ENCODE data around the gene LRRC25.

Gene LRRC25

DNA sequence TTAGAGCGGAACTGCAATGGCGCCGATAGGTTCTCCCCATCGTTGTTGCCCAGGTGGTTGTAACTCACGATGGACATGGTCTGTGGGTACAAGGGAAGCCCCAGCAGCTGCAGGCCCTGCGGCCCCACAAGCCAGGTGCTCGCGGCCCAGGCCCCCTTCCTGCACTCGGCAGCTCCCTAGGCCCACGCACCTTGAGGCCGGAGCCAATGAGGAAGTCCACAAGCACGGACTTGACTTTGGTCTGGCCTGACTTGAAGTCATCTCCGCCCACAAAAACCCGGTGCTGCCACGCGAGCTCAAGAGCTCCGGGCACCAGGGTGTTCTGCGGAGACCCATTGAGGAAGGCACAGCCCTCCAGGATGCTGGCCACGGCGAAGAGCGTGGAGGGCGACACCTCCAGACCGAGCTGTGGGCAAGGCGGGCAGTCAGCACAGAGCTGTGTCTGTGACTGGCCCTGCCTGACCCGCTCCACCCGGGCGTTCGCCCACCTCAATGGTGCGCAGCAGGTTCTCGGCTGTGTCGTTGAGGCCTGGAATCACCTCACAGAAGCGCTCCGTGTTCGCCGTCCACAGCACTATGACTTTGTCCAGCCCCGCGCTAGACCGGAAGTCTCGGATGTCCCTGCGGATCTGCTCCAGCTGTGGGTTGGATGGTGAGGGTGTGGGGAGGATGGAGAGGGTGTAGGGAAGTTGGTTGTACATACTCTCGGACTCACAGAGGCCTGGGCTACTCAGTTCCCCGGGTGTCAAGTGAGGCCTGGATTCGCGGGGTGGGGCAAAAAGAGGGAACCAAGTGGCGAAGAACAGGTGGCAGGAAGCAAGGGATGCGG lies 38.6 kb upstream of the LRRC25 start:
- no peak for DNase-seq

DNA sequence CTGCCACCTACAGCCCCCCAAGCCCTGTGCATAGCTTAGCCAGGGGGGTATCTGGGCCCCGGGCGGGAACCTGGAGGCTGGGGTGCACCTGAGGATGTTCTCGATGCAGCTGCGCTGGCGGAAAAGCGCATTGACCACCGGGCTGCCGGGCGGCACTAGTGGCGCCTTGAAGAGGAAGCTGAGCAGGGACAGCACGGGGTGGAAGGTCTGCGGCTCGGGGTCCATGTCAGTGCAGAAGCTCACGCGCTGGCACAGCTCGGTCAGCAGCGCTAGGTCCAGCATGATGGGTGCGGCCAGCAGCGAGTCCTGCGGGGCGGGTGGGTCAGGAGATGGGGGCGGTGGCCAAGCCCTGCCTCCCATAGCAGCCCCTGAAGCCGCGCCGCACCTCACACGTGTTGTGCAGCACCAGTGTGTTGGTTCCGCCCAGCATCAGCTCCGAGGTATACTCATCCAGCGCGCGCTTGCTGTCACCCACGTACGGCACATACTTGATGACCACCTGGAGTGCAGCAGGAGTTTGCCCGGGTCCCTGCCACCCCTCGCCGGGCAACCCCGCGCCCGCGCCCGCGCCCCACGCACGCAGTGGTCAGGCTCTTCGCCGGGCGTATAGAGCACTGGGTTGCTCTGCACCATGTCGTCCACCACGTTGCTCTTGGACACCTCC lies 37.9 kb upstream of the LRRC25 start:
- no peak for DNase-seq

DNA sequence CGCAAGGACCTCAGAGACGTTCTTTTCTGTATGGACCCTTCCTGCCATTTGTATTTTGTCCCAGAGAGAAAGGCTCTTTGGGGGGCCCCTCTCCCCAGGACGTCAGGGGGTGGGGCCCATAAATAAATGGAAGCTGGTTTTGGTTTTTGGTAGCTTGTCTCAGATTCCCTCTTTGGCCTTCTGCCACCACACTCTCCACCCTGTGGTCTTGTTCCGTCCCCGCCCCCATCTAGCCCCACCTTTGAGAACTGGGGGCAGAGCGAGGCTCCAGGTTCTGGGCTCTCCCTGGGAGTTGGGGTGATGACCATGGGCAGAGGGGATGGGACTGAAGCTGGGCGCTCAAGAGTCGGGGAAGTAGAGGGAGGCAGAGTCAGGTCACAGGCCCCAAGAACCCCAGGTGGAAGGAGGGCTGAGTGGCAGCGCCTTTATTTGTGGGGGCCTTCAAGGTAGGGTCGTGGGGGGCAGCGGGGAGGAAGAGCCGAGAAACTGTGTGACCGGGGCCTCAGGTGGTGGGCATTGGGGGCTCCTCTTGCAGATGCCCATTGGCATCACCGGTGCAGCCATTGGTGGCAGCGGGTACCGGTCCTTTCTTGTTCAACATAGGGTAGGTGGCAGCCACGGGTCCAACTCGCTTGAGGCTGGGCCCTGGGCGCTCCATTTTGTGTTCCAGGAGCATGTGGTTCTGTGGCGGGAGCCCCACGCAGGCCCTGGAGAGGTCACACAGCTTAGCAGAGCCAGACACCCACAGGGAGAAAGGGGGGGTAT lies 37.2 kb upstream of the LRRC25 start:
- DNase-seq, result no peak

DNA sequence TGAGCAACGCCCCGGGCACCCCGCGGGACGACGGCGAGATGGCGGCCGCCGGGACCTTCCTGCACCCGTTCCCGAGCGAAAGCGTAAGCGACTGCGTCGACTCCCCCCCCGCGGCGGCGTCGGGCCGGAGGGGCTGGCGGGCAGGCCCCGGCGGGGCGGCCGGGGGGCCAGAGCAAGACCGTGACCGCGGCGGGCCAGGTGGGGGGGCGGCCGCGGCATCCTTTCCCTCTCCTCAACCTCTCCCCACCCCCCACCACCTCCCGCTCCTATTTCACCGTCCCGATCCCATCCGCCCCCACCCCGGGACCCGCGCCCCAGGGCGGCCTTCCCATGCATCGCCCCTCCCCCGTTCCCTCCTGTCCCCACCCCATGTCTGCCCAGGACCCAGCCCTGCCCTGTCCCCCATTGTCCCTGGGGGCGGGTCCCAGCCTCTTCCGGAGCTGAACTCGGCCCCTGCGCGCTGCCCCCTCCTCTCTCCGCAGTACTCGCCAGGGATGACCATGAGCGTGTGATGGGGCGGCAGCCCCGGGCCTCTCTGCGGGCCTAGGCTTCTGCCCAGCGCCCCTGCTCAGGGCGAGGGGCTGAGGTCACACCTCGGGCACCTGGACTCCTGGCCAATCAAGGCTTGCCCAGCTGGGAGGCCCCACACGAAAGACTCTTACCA lies 36.4 kb upstream of the LRRC25 start:
- no peak for DNase-seq

DNA sequence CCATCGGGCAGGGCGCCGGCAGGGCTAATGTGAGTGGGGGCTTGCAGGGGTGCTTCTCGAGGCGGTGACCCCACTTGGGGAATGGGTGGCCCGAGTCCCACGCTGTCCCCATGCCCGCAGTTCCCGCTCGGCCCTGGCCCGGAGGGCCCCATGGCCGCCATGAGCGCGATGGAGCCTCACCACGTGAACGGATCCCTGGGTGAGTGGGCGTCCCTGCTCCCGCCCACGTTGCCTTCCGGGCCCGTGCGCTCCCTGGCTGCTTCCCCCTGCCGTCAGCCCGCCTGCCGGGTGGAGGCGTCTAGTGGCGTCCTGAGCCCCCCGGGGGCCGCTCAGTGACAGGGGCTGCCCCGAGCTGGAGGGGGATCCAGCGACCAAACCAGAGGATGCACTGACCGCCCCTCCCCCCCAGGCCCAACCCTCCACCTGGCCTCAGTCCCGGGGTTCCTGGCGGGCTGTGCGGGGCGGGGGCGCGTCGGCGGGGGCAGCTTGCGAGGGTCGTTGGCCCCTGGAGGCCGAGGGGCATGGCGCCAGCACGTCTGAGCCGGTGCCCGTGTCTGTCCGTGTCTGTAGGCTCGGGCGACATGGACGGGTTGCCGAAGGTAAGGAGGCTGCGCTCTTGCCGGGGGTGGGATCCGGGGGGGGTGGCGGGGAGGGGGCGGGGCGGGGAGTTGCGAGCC lies 35.7 kb upstream of the LRRC25 start:
- no peak for DNase-seq

DNA sequence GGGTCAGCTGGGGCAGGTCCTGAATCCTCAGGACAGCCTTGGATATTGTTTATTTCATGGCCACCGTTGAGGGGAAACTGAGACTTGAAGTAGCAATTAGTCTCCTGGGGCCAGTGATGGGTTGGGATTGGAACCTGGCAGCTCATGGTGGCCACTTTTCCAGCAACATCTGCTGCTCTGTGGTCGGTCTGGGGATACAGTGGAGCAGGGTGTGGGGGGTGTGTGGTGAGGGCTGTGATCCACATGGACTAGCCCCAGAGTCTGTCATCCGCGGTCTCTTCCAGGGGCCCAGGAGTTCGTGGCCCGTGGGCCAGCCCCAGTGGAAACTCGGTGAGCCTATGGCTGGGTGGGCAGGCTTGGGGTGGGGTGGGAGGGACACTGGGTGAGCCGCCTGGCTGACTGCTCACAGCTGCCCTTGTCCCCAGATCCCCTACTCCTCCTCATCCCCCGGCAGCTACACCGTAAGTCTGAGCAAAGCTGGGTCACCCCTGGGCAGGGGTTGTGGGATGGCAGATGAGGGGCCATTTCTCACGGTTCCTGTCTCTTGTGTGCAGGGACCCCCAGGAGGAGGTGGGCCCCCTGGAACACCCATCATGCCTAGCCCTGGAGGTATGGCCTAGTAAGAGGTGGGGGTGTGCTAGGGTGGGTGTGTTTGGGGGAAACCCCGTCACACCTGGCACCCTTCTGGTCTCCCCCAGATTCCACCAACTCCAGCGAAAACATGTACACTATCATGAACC lies 35.0 kb upstream of the LRRC25 start:
- DNase-seq, result no peak

DNA sequence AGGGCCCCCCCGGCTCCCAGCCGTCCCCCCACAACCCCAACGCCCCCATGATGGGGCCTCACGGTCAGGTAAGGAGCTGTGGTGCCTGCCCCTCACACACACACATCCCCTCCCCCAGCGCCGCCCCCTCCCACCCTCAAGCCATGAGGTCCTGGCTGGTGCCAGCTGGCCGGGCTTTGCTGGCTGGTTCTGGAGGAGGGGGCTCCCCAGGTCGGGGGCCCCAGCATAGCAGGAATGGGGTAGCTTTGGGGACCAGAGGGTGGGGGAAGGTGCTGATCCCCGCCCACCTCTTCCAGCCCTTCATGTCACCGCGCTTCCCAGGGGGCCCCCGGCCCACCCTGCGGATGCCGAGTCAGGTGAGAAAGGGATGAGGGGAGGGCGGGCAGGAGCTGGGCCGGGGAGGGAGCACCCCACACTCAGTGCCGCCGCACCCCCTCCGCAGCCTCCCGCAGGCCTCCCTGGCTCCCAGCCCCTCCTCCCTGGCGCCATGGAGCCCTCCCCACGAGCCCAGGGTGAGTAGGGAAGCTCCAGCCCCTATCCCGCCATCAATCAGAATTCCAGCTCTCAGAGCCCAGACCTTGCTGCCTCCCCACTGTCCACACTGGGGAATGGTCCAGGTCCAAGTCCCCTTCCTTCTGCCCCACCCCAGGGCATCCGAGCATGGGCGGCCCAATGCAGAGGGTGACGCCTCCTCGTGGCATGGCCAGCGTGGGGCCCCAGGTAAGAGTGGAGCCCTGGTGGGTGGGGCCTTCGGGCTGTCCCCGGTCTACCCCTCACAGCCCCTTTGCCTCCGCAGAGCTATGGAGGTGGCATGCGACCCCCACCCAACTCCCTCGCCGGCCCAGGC lies 34.2 kb upstream of the LRRC25 start:
- DNase-seq, result no peak

DNA sequence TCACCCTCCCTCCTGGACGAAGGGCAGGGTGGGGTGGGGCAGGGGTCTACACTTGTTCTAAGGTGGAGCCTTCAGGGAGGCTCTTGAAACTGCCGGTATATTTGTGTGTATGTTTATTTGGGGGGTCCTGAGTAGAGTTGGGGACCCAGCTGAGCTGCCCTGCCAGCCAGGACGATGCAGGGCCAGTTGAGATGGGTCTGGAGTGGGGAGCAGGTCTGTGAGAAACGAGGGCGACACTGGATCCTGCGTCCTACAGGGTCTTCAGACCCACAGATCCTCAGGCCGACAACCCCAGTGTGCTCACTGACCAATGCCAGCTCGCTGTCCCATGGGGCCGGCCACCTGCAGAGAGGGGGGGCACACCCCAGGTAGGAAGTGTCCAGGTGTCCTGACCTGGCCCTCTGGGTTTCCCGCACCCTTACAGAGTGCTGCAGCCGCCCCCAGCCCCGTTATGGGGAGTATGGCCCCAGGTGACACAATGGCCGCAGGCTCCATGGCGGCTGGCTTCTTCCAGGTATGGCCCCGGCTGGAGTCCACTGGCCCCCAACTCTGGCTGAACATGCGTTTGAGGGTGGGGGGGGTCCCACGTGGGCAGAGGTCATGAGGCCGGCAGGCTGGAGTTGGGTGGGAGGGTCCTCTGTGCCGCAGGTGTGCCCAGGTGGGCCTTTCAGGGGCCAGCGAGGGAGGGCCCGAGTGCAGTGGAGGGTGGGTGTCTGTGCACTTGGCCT lies 33.2 kb upstream of the LRRC25 start:
- no peak for DNase-seq

DNA sequence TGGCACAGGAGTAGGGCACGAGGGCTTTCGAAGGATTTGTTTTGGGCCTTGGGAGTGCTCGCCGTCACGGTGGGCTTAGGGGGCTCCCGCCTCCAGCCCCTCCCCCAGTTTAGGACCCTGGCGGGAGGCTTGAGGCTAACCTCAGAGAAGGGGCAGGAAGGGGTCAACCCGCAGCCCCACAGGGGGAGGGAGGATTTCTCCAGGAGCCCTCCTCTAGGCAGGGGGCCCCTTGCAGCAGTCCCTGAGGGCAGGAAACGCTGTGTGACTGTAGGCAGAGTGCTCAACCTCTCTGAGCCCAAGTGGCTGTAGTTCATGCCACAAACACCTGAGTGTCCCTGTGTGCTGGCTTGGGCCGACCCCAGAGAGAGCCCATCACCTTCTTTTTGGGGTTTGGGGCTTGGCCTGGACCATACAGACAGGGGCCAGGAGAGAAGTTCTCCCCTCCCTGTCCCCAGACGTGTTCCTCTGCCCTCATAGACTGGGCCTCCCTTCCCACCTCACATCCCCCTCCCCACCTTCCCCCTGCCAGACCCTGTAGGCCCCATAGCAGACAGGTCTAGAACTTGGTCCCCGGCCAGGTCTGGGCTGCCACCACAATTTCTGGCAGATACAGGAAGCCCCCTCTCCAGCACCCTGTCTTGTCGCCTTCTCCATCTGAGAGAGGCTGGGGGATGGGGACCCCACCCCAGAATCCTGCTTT lies 32.4 kb upstream of the LRRC25 start:
- DNase-seq, result no peak

DNA sequence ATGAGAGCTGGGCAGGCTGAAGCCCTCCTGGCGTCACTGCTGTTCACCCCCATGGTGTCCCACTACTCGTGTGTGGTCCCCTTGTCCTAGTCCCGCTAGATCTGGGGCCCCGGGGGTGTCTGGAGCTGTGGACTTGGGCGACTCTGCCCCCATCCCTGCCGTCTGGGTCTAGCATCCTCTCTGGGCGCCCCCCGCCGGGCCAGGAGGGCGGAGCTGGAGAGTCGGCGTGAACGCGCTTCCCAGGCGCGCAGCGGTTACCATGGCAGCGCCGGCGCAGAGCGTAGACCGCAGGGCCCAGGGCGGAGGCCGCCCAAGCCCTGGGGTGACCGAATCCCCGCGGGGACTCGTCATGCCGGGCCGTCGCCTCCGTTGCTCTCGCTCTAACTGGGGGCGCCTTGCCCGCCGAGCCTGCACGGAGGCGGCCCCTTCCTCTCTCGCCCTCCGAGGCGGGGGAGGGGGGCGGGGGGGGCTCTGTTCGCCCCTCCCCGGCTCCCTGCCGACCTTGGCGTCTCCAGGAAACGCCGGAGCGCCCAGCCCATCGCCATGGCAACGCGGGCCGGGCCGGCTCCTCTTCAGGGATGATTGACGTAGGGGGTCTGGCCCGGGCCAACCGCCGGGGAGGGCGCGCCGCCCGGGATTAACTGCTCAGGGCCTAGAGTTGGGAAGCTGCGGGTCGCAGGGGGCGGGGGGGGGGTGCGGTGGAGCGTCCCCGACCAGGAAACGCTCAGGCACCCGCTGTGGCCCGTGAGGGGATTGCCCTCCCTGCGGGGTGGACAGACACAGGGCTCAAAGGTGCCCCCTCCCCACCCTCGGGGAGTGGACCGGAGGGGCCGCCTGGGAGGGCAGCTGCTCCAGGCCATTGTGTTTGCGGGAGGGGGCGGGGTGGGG lies 31.6 kb upstream of the LRRC25 start:
- DNase-seq, result peak; percentile 77 to 86 (median 84)

DNA sequence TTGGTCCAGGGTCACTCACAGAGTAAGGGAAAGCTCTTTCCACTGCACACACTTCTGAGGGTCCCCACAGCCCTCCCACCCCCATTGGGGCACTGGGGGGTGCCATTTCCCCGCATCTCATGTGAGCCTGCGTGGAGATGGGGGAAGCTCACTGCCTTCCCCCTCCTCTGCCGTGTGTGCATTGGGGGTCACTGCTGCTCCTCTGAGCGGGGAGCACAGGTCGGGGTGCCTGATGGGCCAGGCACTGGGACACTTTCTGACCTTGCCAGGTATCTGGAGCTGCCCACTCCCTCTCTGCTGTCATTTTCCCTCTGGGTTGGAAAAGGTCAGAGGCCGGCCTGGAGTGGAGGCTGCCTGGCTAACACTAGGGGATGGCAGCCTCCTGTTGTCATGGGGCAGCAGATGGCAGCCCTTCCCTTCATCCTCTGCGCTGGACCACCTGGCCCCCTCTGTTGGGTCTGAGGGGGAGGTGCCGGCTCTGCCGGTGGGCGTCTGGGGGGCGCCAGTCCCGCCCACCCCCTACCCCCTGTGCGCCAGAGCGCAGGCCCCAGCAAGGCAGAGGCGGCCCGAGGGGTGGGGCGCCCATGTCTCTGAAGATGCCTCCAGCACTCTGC lies 30.9 kb upstream of the LRRC25 start:
- no peak for DNase-seq

DNA sequence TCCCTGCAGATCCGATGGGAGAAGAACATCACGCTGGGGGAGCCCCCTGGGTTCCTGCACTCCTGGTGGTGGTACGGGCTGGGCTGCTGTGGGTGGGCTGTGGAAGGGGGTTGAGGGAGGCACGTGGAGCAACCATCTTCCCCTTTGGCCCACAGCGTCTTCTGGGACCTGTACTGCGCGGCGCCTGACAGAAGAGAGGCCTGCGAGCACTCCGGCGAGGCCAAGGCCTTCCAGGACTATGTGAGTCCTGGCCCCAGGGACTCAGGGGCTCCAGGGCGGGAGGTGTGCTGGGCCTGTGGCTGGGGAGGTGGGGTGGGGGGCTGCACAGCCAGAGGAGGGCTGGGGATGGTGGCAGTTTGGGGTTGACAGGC lies 30.3 kb upstream of the LRRC25 start:
- DNase-seq, result no peak

DNA sequence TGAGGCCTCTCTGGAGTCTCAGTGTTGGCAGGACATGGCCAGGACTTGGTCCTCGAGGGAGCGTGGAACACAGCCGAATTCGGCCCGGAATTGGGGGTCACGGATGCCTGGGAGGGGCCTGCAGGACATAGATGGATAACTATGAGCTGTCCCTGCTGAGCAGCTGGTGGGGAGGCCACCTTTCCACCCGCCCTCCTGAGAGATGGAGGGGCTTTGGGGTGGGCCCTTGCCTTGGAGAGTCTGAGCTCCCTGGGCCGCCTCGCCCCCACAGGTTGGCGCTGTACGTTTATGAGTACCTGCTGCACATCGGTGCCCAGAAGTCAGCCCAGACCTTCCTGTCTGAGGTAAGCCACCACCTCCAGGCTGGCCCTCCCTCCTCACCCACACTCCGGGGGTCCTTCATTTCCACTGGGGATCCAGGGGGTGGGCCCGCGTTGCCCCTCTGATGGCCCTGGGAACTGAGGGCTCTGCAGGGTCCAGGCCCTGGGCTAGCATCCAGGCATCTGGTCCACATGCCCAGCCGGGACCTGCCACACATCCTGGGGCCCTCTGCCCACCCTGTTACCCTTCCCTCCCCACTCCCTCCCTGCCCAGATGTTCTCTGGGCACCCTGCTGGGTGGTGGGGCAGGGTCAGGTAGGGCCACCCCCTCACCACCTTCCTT lies 29.8 kb upstream of the LRRC25 start:
- DNase-seq, result no peak

DNA sequence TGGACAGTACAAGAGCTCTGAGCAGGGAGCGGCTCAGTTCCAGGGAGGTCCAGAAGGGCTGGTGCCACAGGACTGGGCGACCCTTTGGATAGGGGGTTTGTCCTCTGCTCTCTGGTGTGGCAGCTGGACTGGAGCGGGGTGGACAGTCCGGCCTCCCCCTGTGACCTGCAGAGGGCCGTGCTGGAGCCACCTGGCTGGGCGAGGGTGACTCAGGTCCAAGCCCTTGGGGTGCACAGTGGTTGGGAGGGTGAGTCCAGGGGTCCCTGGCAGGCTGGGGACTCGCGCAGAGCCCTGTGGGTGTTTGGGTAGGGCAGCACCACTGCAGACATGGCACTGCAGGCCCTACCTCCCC lies 29.0 kb upstream of the LRRC25 start:
- DNase-seq, result no peak

DNA sequence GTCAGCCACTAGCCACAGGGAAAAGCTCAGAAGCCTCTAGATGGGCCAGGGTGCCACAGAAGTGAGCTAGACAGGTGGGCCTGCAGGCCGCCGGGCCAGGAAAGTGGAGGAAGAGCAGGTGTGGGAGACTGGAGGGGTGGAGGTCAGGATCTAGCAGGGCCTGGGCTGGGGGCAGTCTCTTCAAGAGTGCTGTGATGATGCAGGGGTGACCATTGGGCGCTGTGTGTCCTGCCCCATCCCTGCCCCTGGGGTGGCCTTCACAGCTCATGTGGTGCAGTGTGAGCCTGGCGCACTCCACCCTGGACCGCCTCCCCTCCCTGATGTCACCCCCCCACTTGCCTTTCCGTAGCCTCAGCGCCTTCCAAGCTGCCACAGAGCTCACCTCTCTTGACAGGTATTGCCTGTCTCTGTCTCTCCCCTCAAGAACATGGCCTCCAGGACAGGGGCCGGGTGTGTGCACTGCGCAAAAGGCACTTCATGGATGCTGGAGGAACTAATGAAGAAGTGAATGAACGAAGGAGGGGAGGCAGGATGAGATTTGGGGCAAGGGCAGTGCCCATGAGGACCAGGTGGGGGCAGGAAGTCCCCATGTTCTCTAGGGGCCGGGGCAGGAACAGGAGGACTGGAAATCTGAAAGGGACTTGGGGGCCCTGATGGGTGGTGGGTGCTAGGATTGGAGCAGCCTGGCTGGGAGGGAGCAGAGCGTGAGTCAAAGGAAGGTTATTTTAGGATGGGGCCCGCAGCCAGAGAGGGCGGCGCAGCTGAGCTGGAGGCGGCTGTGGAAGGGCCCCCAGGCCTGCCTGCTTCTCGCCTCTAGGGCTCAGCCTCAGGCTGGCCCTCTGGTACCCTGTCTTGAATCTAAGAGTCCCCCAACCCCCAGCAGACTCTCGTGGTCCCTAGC lies 28.3 kb upstream of the LRRC25 start:
- no peak for DNase-seq

DNA sequence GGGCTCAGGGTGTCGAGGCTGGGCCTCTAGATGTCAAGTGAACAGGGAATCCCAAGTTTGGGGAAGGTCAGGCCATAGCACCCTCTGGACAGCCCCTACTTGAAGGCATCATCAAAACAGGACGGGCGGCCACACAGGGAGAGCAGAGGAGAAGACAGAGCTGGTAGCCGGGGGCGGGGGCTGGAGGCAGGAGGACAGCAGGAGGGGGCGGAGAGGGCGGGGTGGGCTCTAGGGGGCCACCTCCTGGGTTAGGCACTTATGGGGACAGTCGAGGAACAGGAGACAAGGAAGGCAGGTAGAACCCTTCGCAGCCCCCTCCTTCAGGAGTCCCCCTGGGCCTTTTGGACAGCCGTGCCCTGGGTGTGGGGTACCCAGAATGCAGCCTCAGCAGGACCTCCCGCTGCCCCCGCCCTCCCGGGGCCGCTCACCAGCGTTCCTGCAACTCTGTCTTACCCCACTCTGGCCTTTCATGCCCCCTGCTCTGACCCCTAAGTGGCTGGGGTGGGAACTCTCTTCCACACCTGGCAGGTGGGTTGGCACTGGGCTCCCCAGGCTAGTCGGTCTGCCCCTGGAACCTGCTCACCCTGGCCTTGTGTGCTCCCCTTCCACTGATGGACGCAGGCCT lies 27.6 kb upstream of the LRRC25 start:
- DNase-seq, result no peak

All from T-helper 1 cell (primary cell).